Esophagus (tissue), 2 donors: ENCODE measurements around the gene UROS. TPM values are rescaled to one million over a fixed set of nuclear protein-coding genes. Genes with fewer than 3 reads are reported as not detected.

Experiments
- H3K27ac ChIP-seq, 2 donors: one replicate each; pipeline ENCODE4 v1.5.1; 2013; ENCODE audit warnings: low read depth in 2 of 2, mild to moderate bottlenecking in 2 of 2, inconsistent platforms in 1 of 2, low read length in 1 of 2, moderate library complexity in 1 of 2
- H3K27me3 ChIP-seq, 2 donors: one replicate each; pipeline ENCODE4 v1.6.1; 2013; ENCODE audit warnings: low read length in 2 of 2, control low read depth in 1 of 2, mild to moderate bottlenecking in 1 of 2; ENCODE audit not compliant: insufficient read depth in 2 of 2, control insufficient read depth in 1 of 2
- H3K36me3 ChIP-seq, 2 donors: one replicate each; pipeline ENCODE4 v1.6.1; 2013; ENCODE audit warnings: low read length in 1 of 2; ENCODE audit not compliant: control insufficient read depth in 2 of 2, insufficient read depth in 2 of 2
- H3K4me1 ChIP-seq, 2 donors: one replicate each; pipeline ENCODE4 v1.6.1; 2013; ENCODE audit warnings: low read length in 1 of 2; ENCODE audit not compliant: control insufficient read depth in 2 of 2, insufficient read depth in 2 of 2
- H3K4me3 ChIP-seq, 2 donors: one replicate each; pipeline ENCODE4 v1.5.1; 2013; ENCODE audit warnings: low read length in 2 of 2, mild to moderate bottlenecking in 2 of 2, low read depth in 1 of 2, moderate library complexity in 1 of 2
- H3K9me3 ChIP-seq, 2 donors: one replicate each; pipeline ENCODE4 v1.6.1; 2013; ENCODE audit warnings: mild to moderate bottlenecking in 2 of 2, low read depth in 1 of 2, low read length in 1 of 2, moderate library complexity in 1 of 2; ENCODE audit not compliant: control insufficient read depth in 2 of 2, insufficient read depth in 1 of 2
- WGBS, 2 donors: extraction: QIAGEN DNeasy Blood & Tissue Kit; methylation state at CpG; one replicate each; pipeline ENCODE4 v1.1.7; 2013; 5-methylcytosine and 5-hydroxymethylcytosine counted together
- polyA plus RNA-seq, 2 donors: library from polyadenylated mRNA; stranded (reverse); fragments of 200-250 nt; gene quantifications; one replicate each; pipeline ENCODE4 v1.2.3, GENCODE V29; 2013
- donor health status: healthy with polysubstance abuse.
- donor health status: Bipolar disorder and iron deficiency.

The UROS gene
- polyA plus RNA-seq, 2 donors = 16.8 to 23.6 TPM

- Histone ChIP-seq H3K27ac (no peak overlapping the region), H3K27me3 (no peaks in the 10 kb centered on the region), H3K4me3 (no peak overlapping the region), H3K9me3 (peaks cover 0 to 4% of the 10 kb centered on the region in 2 donors), H3K36me3 (no peaks in the 10 kb centered on the region), H3K4me1 (no peaks in the 10 kb centered on the region)
- 86 to 88% methylated on average over 11 of the region's 11 CpGs for WGBS, 2 donors
These were observed 40.4 kb downstream of the UROS start for GRCh38 chr10:125782616-125783015.

GRCh38 chr10:125782054-125782453 lies 41.0 kb downstream of the UROS start:
- 86 to 88% methylated on average over 11 of the region's 11 CpGs for WGBS, 2 donors

GRCh38 chr10:125781374-125781773 lies 41.7 kb downstream of the UROS start:
- H3K36me3 ChIP-seq = no peaks in the 10 kb centered on the region
- H3K4me3 ChIP-seq = no peak overlapping the region
- H3K27me3 ChIP-seq = no peaks in the 10 kb centered on the region
- peaks cover 0 to 4% of the 10 kb centered on the region in 2 donors for H3K9me3 ChIP-seq
- no peaks in the 10 kb centered on the region for H3K4me1 ChIP-seq
- WGBS, 2 donors = 93% methylated on average over 8 of the region's 8 CpGs
- no peak overlapping the region for H3K27ac ChIP-seq

More at GRCh38 chr10:125782054-125782453, 41.0 kb downstream of the UROS start:
- no peak overlapping the region for H3K4me3 ChIP-seq
- no peaks in the 10 kb centered on the region for H3K4me1 ChIP-seq
- peaks cover 0 to 4% of the 10 kb centered on the region in 2 donors for H3K9me3 ChIP-seq
- no peak overlapping the region for H3K27ac ChIP-seq
- no peaks in the 10 kb centered on the region for H3K27me3 ChIP-seq
- H3K36me3 ChIP-seq = no peaks in the 10 kb centered on the region

- Histone ChIP-seq H3K27ac (no peak overlapping the region), H3K27me3 (no peaks in the 10 kb centered on the region), H3K9me3 (peaks cover 0 to 4% of the 10 kb centered on the region in 2 donors), H3K4me1 (no peaks in the 10 kb centered on the region), H3K4me3 (no peak overlapping the region), H3K36me3 (no peaks in the 10 kb centered on the region)
- 75 to 79% methylated on average over 10 of the region's 10 CpGs for WGBS, 2 donors
These were observed 43.4 kb downstream of the UROS start for GRCh38 chr10:125779403-125780327.

GRCh38 chr10:125778556-125778955 lies 44.5 kb downstream of the UROS start:
- no peak overlapping the region for H3K4me3 ChIP-seq
- no peaks in the 10 kb centered on the region for H3K27me3 ChIP-seq
- no peaks in the 10 kb centered on the region for H3K36me3 ChIP-seq
- H3K9me3 ChIP-seq = peaks cover 0 to 4% of the 10 kb centered on the region in 2 donors
- 51 to 63% methylated on average over 5 of the region's 5 CpGs for WGBS, 2 donors
- no peak overlapping the region for H3K27ac ChIP-seq
- peaks cover 0 to 2% of the 10 kb centered on the region in 2 donors for H3K4me1 ChIP-seq

GRCh38 chr10:125777806-125778205 lies 45.3 kb downstream of the UROS start:
- Histone ChIP-seq H3K4me1 (peaks cover 0 to 2% of the 10 kb centered on the region in 2 donors), H3K36me3 (no peaks in the 10 kb centered on the region), H3K4me3 (no peak overlapping the region), H3K9me3 (peaks cover 0 to 4% of the 10 kb centered on the region in 2 donors), H3K27me3 (no peaks in the 10 kb centered on the region), H3K27ac (no peak overlapping the region)
- WGBS, 2 donors = 88 to 90% methylated on average over 9 of the region's 9 CpGs

- H3K27ac ChIP-seq = no peak within 1 kb of the TSS
- peaks cover 0 to 4% of the 10 kb centered on the region in 2 donors for H3K9me3 ChIP-seq
- H3K4me1 ChIP-seq = peaks cover 0 to 2% of the 10 kb centered on the region in 2 donors
- WGBS, 2 donors = 86 to 88% methylated on average over 26 of the region's 26 CpGs
- no peaks in the 10 kb centered on the region for H3K27me3 ChIP-seq
- H3K4me3 ChIP-seq = no peak within 1 kb of the TSS
- H3K36me3 ChIP-seq = no peaks in the 10 kb centered on the region
These were observed 47.5 kb downstream of the UROS start, which contains the start of gene MMP21 for GRCh38 chr10:125775491-125776106. Gene MMP21 (minus strand): TSS chr10:125775821. CDS start chr10:125775821, 0 bp downstream.

- Histone ChIP-seq H3K4me3 (no peak overlapping the region), H3K4me1 (peaks cover 0 to 2% of the 10 kb centered on the region in 2 donors), H3K27ac (no peak overlapping the region), H3K36me3 (no peaks in the 10 kb centered on the region), H3K9me3 (no peaks in the 10 kb centered on the region), H3K27me3 (no peaks in the 10 kb centered on the region)
- WGBS, 2 donors = 83 to 92% methylated on average over 32 of the region's 32 CpGs
These were observed 48.4 kb downstream of the UROS start for GRCh38 chr10:125774581-125775191.

- Histone ChIP-seq H3K4me1 (peaks cover 0 to 2% of the 10 kb centered on the region in 2 donors), H3K36me3 (no peaks in the 10 kb centered on the region), H3K4me3 (no peak overlapping the region), H3K27ac (no peak overlapping the region), H3K9me3 (no peaks in the 10 kb centered on the region), H3K27me3 (no peaks in the 10 kb centered on the region)
- WGBS, 2 donors = 79 to 85% methylated on average over 63 to 75 of the region's 75 CpGs
These were observed 49.1 kb downstream of the UROS start for GRCh38 chr10:125773687-125774543.
